Esophagus squamous epithelium (tissue), 5 donors: ENCODE data around the gene BORA. TPM values are rescaled to one million over a fixed set of nuclear protein-coding genes. Genes with fewer than 3 reads are reported as not detected.

Experiments
- DNase-seq: peaks from one replicate; lab custom pipeline; 2025; lab: John Stamatoyannopoulos, UW
- H3K27ac ChIP-seq, 4 donors: fragments of 200-600 bp; sonication (generic); one replicate each; pipeline ENCODE4 v1.5.1; 2016 to 2019; ENCODE audit warnings: mild to moderate bottlenecking in 1 of 4
- H3K27me3 ChIP-seq, 4 donors: fragments of 200-600 bp; sonication (generic); 1 replicate in 3 of 4; 2 replicates in 1 of 4; pipeline versions ENCODE4 v1.5.1 to v1.6.0; 2017 to 2021; ENCODE audit warnings: antibody characterized with exemption in 1 of 4
- H3K36me3 ChIP-seq, 3 donors: fragments of 200-600 bp; sonication (generic); one replicate each; pipeline ENCODE4 v1.5.1; 2016 to 2019
- H3K4me1 ChIP-seq, 3 donors: fragments of 200-600 bp; sonication (generic); one replicate each; pipeline ENCODE4 v1.5.1; 2017 to 2019
- H3K4me3 ChIP-seq, 4 donors: fragments of 200-600 bp; sonication (generic); 1 replicate in 3 of 4; 2 replicates in 1 of 4; pipeline ENCODE4 v1.5.1; 2016 to 2019; ENCODE audit warnings: mild to moderate bottlenecking in 2 of 4, moderate library complexity in 1 of 4
- H3K9me3 ChIP-seq, 3 donors: fragments of 200-600 bp; sonication (generic); one replicate each; pipeline ENCODE4 v1.5.1; 2016 to 2019
- POLR2A ChIP-seq, 4 donors: fragments of 450-650 bp; IDR thresholded peaks; one replicate each; pipeline ENCODE4 v1.6.1; 2017; ENCODE audit warnings: antibody characterized with exemption in 4 of 4, mild to moderate bottlenecking in 4 of 4, moderate library complexity in 3 of 4
- WGBS, 2 donors: methylation state at CpG; one replicate each; pipeline ENCODE4 v1.1.5; 2018; 5-methylcytosine and 5-hydroxymethylcytosine counted together
- intact Hi-C: fragments of 100-400 bp; cut with DNase I; formaldehyde crosslinking; loops from one replicate; pipeline ENCODE4 v1.15.0; 2022
- small RNA-seq, 4 donors: library from RNA; depleted of rRNA; stranded (forward); fragments of <200 nt; gene quantifications; one replicate each; pipeline ENCODE3, GENCODE V24; 2016
- total RNA-seq, 4 donors: library from RNA; depleted of rRNA; stranded (reverse); fragments of >200 nt; gene quantifications; one replicate each; pipeline ENCODE4 v1.1.0, GENCODE V29; 2016
- TF ChIP-seq, protein P1 (sequence below), 6 experiments: fragments of 450-650 bp in 4 of 6; fragments of 200-600 bp in 2 of 6; sonication (generic) in 2 of 6; IDR thresholded peaks; one replicate each; pipeline ENCODE4 v1.5.1; 2016 to 2019; ENCODE audit warnings: antibody characterized with exemption in 6 of 6, mild to moderate bottlenecking in 4 of 6, moderate library complexity in 4 of 6
- donor health status: DM: yes; HTN: yes; CAD: no.

Gene BORA
- total RNA-seq, 4 donors from 2014 or later: 5.2 to 8.7 (median 6.2) TPM

DNA sequence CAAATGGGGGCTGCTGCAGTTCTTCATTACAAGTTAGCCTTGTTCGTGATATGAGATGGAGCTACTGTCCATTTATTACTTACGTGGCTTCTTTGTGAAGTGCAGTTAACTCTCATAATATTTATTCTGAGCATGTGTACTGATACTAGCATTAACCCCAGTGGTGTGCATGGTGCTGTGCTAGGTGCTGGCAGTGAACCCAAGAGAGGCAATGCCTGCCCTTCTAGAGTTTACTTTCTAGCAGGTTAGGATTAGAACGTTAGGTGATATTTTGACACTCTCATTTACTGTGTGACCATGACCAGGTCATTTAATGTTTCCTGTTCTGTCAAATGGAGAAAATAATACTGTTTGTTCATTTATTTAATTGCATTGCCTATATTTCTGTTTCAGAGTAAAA, 71.1 kb downstream of the BORA start:
- peaks cover 0 to 15% (median 0%) of the 10 kb centered on the region in 3 donors for H3K4me1 ChIP-seq
- H3K9me3 ChIP-seq: no peaks in the 10 kb centered on the region
- DNase-seq: no peak
- H3K27me3 ChIP-seq: no peaks in the 10 kb centered on the region
- WGBS, 2 donors: 63 to 80% methylated on average over 3 of the region's 3 CpGs
- intact Hi-C loops: no loop called here
- H3K36me3 ChIP-seq: peaks cover 4 to 88% (median 5%) of the 10 kb centered on the region in 3 donors
- no peak overlapping the region for H3K27ac ChIP-seq
- no peak overlapping the region for H3K4me3 ChIP-seq
- TF ChIP-seq POLR2A (IDR thresholded peaks at IDR 0.05): no peak
- TF ChIP-seq, protein P1, sequence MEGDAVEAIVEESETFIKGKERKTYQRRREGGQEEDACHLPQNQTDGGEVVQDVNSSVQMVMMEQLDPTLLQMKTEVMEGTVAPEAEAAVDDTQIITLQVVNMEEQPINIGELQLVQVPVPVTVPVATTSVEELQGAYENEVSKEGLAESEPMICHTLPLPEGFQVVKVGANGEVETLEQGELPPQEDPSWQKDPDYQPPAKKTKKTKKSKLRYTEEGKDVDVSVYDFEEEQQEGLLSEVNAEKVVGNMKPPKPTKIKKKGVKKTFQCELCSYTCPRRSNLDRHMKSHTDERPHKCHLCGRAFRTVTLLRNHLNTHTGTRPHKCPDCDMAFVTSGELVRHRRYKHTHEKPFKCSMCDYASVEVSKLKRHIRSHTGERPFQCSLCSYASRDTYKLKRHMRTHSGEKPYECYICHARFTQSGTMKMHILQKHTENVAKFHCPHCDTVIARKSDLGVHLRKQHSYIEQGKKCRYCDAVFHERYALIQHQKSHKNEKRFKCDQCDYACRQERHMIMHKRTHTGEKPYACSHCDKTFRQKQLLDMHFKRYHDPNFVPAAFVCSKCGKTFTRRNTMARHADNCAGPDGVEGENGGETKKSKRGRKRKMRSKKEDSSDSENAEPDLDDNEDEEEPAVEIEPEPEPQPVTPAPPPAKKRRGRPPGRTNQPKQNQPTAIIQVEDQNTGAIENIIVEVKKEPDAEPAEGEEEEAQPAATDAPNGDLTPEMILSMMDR (IDR thresholded peaks at IDR 0.05): no peak

DNA sequence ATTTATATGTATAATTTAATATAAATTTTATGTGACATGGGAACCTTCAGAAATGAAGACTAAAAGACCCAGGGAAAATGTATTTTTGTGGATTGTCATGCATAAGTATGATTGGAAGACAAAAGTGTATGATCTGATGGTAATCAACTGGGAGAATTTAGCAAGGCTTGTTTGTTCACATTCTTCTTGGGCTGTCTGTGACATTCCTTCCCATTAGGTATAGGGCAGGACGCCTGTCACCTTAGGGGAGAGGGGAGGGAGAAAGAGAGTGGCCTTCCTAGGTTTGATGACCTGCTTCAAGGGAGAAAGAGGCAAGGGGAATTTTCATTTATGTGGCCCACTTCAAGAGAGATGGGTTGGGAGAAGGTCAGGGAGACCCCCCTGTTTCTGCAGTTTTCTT, 76.6 kb downstream of the BORA start:
- intact Hi-C loops: no loop called here

More for the DNA sequence above, 76.6 kb downstream of the BORA start:
- H3K4me1 ChIP-seq: peaks cover 0 to 21% (median 0%) of the 10 kb centered on the region in 3 donors
- H3K27ac ChIP-seq: no peak overlapping the region
- DNase-seq: no peak
- no peak for TF ChIP-seq POLR2A (IDR thresholded peaks at IDR 0.05)
- TF ChIP-seq, protein P1 (IDR thresholded peaks at IDR 0.05): no peak
- no peaks in the 10 kb centered on the region for H3K27me3 ChIP-seq
- no peak overlapping the region for H3K4me3 ChIP-seq
- H3K9me3 ChIP-seq: no peaks in the 10 kb centered on the region
- H3K36me3 ChIP-seq: peaks cover 0 to 64% (median 0%) of the 10 kb centered on the region in 3 donors
- WGBS, 2 donors: 78 to 100% methylated on average over 1 of the region's 1 CpG

Small RNA genes lying within 50 kb of the gene (small RNA-seq; reads per million reads assigned to genes)
- gene RNU6-80P: 0 reads per million in 4 donors

Other genes with a start within 250 kb of the BORA start
- gene MZT1, start 294 bp upstream of the BORA start, total RNA-seq: 10 to 100 TPM in 2 of 4 donors, 1 to 10 TPM in 2; 2.8 to 15.0 (median 9.3) TPM
- 10 to 100 TPM; 21.0 to 36.7 (median 32.5) TPM for gene DIS3, start 54.0 kb downstream of the BORA start, total RNA-seq
- 10 to 100 TPM; 10.6 to 18.7 (median 11.9) TPM for gene PIBF1, start 54.2 kb downstream of the BORA start, total RNA-seq